Muscle of back (tissue), 11 donors: ENCODE results near the gene AGBL1. TPM values are rescaled to one million over a fixed set of nuclear protein-coding genes. Genes with fewer than 3 reads are reported as not detected.

Experiments used
- DNase-seq, 3 donors: peaks; one replicate each; pipeline versions ENCODE4 v3.0.0 to v3.0.0-alpha.2; 2013
- polyA plus RNA-seq, 10 donors: library from polyadenylated mRNA; unstranded; fragments of 120-200 nt; gene quantifications; one replicate each; pipeline ENCODE4 v1.2.1, GENCODE V29; 2013; ENCODE audit not compliant: insufficient read length in 10 of 10

The AGBL1 gene
- polyA plus RNA-seq, 10 donors = 4.3 to 22.4 (median 17.0) TPM

DNA sequence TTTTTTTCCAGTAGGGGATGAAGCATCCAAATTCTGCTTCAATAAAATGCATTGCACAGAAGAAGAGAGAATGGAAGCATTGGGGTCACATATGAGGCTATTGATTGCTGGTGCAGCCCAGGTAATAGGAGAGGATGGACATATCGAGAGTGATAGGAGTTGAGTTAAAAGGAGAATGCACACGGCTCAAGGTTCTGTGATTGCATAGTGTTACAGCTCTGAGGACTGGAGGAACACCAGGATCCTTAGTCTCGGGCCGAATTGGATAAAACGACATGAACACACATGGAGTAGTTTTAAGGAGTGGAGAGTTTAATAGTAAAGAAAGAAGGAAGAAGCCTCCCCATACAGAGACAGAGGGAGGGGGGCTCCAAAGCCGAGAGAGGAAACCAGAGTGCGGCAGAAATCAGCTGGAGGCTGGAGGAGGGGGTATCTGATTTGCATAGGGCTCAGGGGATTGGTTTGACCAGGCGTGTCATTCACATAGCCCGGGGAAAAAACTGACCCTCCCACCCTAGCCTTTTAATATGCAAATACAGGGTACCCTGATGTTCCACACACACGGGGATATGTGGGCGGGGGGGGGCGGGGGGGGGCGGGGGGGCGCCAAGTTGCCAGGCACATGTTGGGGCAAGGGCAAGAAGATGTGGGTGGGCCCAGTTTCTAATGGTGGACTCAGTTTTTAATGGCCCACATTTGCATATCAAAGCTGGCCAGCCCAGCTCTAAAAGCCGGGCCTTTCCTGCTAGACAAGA, 156.9 kb downstream of the AGBL1 start:
- no peak for DNase-seq

DNA sequence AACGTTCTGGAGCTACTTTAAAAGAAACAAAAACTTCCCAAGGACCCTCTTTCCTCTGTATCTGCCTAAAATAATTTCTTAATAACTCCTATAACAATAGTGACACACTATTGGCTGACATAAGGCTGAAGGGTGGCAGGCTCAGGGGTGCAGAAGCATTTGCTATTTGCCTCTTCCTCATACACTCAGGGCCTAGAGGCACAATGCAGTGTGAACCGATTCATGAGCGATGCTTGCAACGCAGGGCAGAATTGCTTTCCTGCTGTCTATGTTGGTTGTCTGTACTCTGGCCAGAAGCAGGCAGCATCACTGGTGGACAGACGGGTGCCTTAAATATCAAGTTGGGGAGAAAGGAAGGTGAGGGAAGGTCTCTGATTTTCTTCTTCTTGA, 157.4 kb downstream of the AGBL1 start:
- no peak for DNase-seq

DNA sequence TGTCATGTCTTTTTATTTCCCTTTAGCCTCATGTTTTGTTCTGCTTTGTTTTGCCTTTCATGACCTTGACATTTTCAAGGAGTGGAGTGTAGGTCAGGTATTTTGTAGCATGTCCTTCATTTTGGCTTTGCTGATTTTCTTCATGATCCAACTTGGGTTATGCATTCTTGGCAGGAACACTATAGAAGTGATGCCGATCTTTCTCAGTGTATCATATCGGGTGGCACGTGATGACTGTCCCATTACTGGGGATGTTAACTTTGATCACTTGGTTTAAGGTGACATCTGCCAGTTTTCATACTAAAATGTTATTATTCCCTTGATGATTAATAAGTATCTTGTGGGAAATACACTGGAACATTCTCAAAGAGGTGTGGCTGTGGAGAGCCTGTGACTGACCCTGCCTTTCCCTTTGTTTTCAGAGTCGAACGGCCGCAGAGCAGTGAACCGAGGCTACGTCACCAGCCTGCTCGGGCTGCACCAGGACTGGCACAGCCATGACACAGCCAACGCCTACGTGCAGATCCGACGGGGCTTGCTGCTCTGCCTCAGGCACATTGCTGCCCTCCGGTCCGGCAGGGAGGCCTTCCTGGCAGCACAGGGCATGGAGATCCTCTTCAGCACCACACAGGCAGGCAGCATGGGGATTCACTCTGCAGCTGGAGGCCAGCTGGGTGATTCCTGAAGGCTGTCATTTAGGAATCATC, 167.7 kb downstream of the AGBL1 start:
- no peak for DNase-seq

DNA sequence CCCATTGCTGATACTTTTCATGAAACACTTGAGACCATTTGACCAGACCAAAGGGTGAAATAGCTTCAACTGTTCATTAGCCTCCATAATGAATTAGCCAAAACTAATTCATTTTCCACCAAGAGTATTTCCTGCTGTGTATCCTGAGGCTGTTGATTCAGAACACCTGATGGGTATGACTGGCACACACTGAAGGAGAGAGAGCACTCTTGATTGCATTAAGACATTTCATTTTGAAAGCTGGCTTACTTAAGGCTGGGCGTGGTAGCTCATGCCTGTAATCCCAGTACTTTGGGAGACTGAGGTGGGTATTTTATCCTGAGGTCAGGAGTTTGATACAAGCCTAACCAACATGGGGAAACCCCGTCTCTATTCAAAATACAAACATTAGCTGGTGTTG, 175.6 kb downstream of the AGBL1 start:
- DNase-seq = no peak

DNA sequence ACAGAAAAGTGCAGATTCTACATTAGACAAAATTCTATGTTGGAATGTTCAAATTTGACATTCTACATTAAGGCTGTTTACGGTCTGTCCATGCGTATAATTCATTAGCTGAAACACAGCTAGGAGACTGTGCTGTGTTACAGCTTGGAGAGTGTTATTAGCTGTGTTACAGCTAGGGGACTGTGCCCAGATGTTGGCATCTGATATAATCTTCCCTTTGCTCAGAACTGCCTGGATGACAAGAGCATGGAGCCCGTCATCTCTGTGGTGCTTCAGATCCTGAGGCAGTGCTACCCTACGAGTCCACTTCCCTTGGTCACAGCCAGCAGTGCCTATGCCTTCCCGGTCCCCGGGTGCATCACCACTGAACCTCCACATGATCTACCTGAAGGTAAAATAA, 177.0 kb downstream of the AGBL1 start:
- no peak for DNase-seq

DNA sequence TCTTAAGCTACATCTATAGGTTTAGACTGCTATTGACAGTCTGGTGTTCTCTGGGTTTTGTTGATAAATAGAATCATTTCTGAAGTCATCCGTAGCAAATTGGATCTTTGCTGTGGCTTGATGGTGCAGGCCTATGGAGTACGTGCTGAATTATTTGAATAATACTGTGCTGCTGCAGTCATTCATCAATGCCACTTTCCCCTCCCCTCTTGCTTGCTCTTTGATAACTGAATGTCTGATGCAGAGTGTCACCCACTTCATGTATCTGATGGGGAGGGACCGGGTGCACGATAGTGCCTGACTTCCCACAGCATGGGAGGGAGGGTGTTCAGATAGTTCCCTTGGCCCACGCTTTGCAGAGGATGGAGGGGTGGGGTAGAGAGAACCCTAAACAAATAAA, 179.9 kb downstream of the AGBL1 start:
- no peak for DNase-seq

DNA sequence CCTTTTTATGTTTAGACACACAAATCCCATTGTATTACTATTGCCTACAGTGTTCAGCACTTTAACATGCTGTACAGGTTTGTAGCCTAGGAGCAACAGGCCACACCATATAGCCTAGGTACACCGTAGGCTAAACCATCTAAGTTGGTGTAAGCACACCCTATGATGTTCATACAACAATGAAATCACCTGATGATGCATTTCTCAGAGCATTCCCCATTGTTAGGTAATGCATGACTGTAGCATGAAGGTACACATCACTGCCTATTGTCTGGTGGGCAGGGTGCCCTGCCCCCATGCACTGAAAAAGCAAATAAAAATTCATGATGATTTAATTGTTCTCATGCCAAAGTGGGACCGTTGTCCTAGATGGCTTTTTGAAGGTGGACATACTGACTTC, 183.6 kb downstream of the AGBL1 start:
- DNase-seq = no peak

DNA sequence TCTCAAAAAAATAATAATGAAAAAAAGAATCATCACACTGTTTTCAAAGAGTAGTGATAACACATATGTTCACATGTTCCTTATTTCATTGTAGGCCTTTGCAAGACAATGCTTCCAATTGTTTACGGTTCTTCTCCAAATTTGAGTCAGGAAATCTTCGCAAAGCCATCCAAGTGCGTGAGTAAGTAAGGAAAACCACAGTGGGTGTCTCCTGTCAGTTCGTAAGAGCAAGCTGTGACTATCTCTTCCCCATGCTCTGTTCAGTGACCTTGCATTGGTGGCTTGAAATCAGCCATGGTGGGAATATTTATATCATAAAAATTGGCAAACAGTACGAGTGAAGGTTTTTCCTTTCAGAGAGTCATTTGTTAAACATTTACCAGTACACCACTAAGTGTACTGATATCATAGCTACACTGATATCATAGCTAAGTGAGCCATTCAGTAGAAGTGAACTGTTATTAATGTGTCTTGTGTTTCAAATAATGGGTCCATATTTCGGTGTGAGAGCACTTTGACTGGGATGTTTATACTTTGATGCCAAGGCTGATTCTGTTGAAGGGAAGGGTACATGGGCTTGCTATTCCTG, 187.3 kb downstream of the AGBL1 start:
- no peak for DNase-seq

DNA sequence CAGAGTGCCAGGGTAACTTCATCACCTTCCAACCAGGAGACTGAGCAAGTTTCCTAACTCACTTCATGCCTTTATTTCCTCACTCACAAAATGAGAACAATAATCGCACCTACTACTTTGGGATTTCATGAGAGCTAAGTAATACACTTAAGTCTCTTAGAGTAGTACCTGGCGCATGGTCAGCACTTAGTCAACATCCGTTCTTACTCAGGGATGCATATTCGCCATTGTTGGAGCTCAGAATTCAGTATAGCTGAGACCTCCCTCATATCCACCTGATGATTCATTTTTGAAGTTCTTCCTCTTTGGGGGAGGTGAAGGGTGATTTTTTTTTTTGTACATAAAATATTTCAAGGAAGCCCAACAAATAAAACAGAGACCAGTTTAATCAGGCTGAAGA, 188.2 kb downstream of the AGBL1 start:
- no peak for DNase-seq

DNA sequence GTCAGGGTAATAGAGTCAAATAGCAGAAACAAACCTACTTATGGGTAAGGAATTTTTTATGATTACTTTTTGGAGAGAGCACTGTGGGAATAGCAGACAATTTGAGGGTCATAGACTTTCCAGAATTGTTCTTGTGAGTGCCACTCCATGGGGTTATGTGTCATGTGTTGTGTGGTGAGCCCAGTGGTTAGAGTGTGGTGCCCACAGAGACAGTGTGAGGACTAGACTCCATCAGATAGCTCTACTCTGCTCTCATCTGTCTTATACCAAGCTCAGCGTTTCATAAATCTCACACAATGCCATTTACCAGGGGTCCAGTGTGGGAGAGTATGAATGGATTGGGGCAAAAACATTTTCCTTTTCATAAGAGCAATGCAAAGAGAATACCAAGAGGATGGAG, 188.9 kb downstream of the AGBL1 start:
- DNase-seq = no peak

DNA sequence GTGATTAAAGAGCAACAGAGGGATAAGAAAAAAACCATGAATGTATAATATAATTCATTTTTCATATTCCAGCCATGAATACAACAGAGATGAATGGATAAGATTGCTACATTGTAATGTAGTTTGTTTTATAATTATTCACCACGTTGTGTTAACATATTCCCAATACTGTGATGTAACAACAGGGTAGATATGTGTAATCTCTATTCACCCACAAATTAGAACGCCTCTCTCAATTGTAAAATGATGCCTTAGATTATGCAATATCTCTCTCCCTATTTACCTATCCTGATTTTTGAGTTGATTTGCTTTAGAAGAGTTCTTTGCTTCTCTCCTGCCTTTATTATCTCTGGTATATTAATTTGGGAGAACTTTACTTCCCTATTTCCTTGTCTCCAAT, 193.6 kb downstream of the AGBL1 start:
- DNase-seq = no peak

DNA sequence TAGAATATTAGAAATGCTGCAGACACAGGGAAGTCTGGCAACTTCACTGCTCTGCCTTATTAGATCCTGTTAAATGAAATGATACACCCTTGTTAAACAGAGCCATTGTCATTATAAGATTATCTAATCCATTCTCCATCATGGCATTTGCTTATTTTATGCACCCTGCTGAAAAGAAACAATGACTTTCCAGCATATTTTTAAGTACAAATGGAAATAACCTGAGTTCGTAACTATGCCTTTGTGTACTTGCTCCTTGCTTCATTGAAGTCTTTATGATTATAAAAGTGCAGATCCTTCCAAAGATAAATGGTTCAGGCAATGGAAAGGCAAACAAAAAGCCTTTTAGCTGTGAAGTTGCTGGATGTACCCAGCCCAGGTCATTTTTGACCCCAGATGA, 195.7 kb downstream of the AGBL1 start:
- DNase-seq = no peak

DNA sequence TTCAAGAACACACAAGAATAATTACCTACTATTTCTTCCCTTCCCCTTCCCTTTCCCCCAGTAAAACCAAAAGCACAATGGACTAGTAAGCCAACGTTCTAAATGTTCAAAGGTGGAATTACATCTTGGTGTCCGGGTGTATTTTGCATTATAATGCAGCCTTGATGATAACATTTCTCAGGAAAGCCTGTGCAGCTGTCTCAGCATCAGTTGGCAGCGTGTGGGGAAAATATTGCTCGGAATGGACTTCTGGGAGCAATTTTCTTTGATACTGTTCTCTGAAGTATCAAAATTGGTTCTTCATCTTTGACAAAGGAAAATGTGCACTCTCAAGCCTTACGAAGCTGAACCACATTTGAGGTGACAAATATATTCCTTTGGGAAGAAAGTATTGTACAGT, 198.9 kb downstream of the AGBL1 start:
- DNase-seq = peak in 2 of 3 donors; percentile 8 to 45

DNA sequence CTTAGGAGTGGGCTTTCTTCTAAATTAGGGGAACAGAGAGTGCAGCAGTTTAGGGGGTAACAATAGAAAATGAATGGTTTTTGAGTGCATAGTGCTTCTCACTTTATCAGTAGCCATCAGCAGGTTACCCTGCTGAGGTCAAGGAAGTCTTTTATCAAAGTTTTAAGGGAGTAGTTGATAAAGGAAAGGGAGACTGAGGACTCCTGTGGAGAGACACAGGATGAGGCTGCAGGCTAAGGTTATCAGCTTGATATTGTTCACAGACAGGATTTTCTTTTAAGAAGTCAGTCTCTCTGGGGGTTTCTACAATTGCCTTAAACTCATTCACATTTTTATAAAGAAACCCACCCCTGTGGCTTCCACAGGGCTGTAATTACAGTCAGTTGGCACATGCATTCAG, 205.0 kb downstream of the AGBL1 start:
- DNase-seq = no peak

DNA sequence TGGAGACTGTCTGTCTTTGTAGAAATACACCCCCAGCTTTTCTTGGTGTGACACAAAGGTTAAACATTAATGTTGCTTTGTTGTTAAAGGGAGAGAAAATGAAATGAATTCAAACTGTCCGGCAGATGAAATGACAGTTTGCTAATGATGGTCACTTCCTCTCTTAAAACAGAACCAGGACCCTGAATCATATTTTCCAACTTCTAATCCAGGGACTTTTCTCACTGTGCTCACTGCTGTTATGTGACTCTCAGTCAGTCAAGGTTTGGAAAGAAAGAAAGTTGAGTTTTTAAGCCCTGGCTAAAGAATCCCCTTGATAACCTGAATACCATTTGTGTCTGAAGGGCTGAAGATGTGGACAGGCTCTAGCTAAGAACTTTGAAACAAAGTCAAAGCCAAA, 215.8 kb downstream of the AGBL1 start:
- DNase-seq = peak in 2 of 3 donors; percentile 36 to 47

DNA sequence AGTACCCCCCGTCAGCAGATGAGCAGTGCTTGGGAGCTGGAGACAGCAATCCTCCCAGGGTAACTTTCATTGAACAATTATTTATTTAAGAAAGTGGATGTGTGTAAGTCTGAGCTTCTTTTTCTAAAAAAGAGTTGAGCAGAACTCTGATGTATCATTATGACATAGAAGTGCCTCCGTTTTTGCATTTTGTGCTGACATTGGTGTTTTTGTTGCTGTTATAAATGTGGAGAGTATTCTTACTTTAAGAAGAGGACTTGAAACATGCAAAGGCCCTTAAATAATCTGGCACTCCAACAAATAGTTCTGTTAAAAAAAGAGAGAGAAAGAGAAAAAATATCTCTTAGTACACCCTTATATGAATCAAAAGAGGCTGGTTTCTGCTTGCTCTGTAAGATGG, 217.1 kb downstream of the AGBL1 start:
- DNase-seq = no peak

DNA sequence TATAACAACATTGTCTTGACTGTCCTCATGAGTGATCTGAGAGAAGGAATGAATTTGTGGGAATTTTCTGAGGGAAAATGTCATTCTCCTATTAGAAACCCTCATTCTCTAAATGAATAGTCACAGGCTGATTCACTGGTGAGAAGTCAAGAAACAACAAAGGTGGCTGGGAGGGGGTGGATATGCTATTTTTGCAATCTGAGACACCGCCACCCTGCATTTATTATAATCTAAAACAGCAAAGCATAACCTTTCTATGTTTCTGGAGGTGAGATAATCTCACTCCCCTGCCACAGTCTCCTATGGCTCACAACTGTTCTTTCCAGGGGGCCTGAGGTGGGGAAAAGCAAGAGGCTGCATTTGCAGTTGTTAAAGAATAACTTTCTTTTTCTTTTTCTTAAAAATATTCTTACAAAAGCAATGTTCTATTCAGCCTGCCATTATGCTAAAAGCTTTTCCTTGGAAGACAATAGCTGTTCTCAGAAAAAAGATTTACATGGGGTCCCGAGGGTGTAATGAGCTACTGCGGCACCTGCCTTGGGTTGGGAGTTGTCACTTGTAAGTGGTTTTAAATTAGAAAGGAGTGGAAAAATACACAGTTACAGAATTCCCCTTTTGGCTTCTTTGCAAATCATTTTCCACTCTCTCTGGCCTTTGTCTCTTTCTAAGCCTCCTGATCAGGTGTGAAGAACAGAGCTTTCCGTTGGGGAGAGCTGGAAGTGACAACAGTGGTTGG, 220.9 kb downstream of the AGBL1 start:
- peak in 2 of 3 donors; percentile 48 to 68 for DNase-seq

DNA sequence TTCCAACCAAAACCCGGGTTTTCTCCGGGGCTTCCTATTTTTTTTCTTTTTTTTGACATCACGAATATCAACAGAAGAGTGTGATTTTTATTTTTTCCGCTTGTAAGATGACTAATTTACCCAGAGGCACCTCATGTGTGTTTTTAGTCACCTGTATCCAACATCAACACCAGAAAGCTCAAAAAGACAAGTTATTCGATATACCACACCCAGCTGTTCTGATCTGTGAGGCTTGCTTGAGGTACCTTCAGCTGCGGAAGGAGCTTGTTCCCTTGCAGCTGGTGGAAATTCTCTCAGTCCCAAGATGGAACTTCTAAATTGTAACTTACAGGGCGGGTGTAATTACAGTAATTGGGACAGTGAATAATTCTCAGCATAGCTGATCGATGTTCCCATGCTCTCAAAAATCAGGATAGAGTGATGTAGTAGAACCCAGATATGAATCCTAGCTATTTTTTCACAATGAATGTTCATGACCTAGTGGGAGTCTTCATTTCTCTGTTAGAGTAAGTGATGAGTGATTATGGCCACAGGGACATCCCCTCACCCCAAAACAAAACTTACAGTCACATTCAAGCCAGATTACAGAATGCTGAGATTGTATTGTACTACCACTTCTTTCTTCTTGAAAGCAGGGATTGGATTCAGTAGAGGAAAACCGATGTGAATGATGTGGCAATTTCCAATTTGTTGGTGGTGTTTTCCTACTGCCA, 232.1 kb downstream of the AGBL1 start:
- no peak for DNase-seq

DNA sequence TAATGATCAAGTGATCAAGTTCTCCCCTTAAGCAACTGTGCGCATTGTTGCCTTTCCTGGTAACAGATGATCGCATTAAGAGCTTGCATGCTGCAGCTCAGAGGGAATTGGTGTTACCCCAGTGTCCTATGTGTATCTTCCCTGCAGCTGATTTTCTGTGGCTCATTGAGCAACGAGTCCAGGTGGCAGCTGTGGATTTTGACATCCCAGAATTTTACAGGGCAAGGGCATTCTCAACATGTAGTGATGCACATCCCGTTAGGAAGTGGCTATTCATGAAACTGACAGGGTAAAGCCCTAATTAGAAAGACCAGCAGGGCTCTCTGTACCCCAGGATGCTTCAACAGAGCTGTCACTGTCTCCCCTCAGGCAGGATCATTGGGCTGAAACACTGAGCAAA, 232.8 kb downstream of the AGBL1 start:
- no peak for DNase-seq

DNA sequence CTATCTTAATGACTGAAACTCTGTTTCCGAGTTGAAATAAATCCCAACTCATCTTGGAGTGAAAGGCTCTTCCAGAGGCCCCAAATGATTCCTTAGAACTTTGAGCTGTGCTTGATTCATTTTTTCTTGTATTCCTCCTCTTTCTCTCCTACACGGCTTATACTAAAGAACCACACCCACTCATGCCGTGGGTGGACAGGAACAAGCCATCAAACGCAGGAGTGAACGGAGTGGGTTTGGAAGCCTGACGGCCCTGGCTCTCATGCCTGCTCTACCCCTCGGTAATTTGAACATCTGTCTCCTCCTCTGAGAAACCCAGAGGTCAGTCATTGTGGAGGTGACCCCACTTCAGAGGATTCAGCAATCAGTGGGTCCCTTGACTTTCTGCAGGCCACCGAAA, 236.5 kb downstream of the AGBL1 start:
- peak in 1 of 3 donors; percentile 24 for DNase-seq

DNA sequence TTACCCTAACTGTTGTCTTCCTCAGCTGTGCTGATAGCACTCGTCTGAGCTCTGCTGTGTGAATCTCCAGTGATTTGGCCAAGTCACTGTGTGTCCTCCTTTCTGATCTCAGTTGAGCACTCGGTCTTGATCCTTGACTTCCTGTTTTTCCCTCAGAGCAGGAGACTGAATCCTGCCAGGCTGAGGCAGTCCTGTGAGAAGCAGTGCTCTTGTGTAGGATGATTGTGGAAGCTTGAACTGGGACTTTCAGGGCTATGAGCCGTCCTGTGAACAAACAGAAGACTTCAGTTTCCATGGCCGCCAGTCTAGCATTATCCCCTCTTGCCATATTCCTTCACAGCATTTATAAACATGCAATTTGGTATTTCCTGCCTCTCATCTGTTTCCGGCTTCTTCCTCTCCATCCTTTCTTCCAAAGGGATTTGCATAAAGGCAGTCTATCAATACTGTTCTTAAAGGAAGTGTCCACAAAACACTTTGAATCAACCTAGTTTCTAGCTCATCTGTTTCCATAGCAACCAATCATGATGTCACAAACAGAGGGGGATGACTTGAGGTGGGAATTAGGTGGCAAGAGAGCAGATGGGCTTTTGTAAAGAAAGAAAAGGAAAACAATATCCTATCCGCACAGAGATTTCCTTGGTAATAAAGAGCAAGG, 237.2 kb downstream of the AGBL1 start:
- DNase-seq = peak; percentile 11 to 74 (median 51)
